GM12874 (cell line): ENCODE data around the gene CCDC93.

Experiments
- TF ChIP-seq, protein P1 (sequence below): IDR thresholded peaks from 2 replicates; pipeline ENCODE4 v1.5.1; 2011; ENCODE audit warnings: low read depth, mild to moderate bottlenecking, control low read depth, low read length, moderate library complexity; ENCODE audit not compliant: insufficient read depth

CCDC93 gene

DNA sequence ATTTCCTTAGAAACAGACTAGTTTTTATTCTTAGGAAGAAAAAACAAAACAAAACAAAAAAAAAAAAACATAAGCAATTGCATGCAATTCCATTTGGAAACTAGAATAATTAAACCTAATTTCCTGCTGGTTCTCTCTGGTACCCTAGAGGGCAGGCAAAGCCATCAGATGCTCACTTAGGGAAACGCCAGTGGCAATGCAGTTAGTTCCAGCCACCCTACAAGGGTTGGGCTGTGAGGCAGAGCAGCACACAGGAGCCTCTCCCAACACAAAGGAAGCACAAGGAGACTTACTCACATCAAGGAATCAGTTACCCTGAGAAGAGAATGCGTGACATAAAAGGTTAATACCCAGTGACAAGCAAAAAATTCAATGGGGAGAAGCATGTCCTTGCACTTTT is 28.8 kb downstream of the CCDC93 start:
- TF ChIP-seq, protein P1, sequence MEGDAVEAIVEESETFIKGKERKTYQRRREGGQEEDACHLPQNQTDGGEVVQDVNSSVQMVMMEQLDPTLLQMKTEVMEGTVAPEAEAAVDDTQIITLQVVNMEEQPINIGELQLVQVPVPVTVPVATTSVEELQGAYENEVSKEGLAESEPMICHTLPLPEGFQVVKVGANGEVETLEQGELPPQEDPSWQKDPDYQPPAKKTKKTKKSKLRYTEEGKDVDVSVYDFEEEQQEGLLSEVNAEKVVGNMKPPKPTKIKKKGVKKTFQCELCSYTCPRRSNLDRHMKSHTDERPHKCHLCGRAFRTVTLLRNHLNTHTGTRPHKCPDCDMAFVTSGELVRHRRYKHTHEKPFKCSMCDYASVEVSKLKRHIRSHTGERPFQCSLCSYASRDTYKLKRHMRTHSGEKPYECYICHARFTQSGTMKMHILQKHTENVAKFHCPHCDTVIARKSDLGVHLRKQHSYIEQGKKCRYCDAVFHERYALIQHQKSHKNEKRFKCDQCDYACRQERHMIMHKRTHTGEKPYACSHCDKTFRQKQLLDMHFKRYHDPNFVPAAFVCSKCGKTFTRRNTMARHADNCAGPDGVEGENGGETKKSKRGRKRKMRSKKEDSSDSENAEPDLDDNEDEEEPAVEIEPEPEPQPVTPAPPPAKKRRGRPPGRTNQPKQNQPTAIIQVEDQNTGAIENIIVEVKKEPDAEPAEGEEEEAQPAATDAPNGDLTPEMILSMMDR, result no peak

DNA sequence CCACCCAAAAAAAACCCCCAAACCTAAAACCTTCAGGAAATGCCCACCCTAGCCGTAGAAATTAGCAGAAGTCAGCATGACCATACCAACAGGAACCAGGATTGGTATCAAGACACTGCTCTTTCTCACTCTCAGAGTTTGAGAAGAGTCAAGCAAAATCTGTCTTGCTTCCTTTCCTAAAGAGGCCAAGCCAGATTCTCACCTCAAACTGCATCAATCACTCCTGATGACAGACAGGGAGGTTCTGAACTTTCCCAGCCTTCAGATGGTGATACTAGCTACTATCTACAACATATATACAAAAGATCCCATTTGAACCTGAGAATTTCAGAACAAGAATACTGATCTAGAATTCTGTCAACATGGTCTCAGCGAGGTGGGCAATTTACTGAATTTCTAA is 29.7 kb downstream of the CCDC93 start:
- TF ChIP-seq, protein P1, result no peak

DNA sequence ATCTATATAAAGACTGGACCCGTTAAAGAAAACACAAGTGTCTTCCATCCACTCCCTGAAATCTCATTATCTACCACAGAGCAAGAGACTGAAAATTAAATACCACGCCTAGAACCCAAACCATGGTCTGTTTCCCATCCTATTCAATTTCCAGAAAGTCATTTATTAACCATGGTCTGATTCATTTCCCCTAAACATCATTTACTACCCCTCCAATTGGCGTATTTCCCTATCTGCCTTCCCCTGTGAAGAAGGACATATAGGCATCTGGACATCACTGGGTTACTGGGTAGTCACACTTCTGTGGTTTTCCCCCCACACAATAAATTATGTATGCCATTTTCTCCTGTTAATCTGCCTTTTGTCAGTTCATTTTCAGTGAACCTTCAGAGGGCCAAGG is 30.8 kb downstream of the CCDC93 start:
- TF ChIP-seq, protein P1, result no peak

DNA sequence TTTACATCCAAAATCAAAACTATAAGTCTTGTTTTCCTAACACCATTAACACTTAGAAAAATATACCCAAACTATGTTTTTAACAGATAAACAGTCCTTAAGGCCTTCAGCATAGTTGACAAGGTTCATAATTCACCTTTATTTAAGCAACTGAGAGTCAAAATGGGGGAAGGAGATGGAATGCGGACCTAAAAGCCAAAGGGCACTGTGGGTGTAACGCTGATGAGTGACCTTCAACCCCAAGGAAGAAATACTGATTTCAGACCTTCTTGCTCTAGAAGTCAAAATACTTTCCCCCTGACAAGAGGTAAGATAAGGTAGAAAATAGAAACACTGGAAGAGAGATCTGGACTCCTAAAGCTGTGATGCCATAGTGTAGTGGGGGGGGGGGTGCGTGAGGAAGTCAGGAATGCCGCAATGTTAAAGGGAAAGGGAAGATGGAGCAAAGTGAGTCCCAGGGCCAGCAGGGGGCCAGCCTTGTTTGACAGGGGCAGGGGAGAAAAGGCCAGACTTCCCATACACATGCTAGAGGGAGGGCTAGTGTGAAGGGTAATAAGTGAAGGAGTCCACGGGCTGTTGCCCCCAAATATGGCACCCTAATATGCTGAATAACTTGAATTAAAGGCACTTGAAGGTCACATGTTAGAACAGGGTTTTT is 31.4 kb downstream of the CCDC93 start:
- TF ChIP-seq, protein P1, result no peak

DNA sequence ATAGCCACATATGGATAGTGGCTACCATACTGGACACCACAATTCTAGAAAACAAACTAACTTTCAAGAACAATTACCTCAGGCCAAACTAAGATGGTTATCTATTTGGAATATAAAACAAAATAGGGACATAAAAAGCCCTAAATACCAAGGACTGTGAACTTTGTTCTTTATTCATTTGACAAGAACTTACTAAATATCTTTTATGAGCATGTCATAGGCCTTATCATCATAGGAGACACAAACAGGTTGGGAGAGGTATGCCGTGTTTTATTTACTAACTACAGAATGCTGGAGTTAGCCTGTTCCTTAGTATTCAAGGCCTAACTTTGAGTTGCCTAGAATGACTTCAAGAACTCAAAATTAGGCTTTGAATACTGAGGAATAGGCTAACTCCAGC is 32.1 kb downstream of the CCDC93 start:
- TF ChIP-seq, protein P1, result no peak

DNA sequence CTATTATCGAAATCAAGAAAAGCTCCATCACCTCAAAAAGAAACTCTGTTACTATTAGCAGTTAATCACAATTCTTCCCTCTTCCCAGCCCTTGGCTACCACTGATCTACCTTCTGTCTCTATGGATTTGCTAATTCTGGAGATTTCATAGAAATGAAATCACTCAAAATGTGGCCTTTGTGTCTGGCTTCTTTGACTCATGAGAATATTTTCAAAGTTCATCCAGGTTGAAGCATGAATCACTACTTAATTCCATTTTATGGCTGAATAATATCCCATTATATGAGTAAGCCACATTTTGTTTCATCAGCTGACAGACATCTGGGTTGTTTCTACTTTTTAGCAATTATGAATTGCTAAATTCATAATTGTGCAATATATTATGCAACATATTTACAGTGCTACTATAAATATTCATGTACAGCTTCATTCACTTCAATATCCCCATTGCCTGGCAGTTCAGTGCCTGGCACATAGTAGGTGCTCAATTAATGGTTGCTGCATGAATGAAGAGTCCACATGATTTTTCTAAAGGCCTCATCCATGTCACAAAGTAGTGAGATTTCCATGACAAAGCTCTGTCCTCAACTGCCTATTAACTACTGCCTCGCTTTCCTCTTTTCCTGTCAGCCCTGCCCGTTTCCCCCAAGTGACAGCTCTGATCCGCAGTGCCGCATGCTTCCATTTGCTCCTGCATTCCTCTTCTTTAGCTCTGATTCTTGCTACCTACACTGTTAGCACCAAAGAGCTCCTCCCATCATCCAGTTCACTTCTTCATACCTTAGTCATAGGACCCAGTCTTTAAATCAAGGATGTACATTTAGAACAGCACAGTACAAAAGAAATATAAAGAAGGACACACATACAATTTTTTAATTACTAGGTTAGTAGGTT is 32.8 kb downstream of the CCDC93 start:
- TF ChIP-seq, protein P1, result no peak

DNA sequence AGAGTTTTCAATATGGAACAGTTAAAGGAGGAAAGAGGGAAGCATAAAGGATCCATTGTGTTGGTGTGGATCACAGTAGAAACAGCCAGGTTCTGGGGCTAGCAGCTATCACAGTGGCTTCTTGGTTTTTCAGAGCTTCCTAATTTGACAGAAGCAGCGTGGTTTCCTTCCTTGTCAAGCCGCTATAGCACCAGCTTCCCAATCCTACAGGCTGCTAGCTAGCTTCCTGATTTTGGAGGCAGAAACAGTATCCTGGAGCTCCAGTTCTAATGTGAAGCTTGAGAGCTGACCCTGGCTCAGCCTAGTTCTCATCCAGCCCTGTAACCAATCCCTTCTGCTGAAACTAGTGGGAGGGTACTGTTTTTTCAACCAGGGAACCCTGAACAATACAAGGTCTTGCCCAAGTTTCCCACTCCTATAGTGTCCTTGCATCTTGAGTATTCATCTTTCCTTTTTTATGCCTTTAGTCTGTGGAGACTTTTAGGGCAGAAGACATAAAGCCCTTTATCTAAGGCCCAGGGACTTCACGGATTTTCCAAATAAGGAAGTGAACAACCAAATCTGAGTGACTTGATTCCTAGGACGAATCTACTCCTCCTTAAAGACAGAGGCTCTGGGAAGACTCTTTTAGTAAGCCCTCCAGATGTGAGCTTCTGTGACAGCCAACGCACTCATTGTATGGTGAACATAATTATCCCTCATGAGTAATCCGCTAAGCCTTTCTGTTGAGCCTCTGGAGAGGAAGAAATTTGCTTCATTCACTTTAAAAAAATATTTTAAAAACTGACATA is 33.8 kb downstream of the CCDC93 start:
- TF ChIP-seq, protein P1, result no peak
